Neutrophil (primary cell): ENCODE results near the gene MPP1.
A peak's percentile ranks its signal among the peaks of the same experiment; 100 is the strongest.

Source experiments
- H3K27ac ChIP-seq: fragments of 200-600 bp; sonication (generic); 2 replicates; pipeline ENCODE4 v1.5.1; 2016; ENCODE audit warnings: mild to moderate bottlenecking, moderate library complexity
- H3K27me3 ChIP-seq: fragments of 200-600 bp; sonication (generic); 2 replicates; pipeline ENCODE4 v1.6.0; 2016; ENCODE audit warnings: mild to moderate bottlenecking
- H3K36me3 ChIP-seq: fragments of 200-600 bp; sonication (generic); 2 replicates; pipeline ENCODE4 v1.5.1; 2017
- H3K4me1 ChIP-seq, 2 experiments: fragments of 200-600 bp in 1 of 2; sonication (generic) in 1 of 2; 1 replicate in 1 of 2; 2 replicates in 1 of 2; pipeline versions ENCODE4 v1.5.1 to v1.6.1; 2013 to 2016; ENCODE audit warnings: low read depth in 1 of 2, low read length in 1 of 2, mild to moderate bottlenecking in 1 of 2, moderate library complexity in 1 of 2; ENCODE audit not compliant: control insufficient read depth in 1 of 2, insufficient read depth in 1 of 2
- H3K4me3 ChIP-seq, 2 experiments: fragments of 200-600 bp in 1 of 2; sonication (generic) in 1 of 2; 1 replicate in 1 of 2; 2 replicates in 1 of 2; pipeline ENCODE4 v1.5.1; 2013 to 2016; ENCODE audit warnings: low read depth in 1 of 2, low read length in 1 of 2, mild to moderate bottlenecking in 1 of 2, moderate library complexity in 1 of 2
- H3K9me3 ChIP-seq: fragments of 200-600 bp; sonication (generic); 2 replicates; pipeline ENCODE4 v1.5.1; 2016
- TF ChIP-seq, protein P1 (sequence below): fragments of 200-600 bp; sonication (generic); IDR thresholded peaks from 2 replicates; pipeline ENCODE4 v1.5.1; 2016; ENCODE audit warnings: antibody characterized with exemption

The MPP1 gene

DNA sequence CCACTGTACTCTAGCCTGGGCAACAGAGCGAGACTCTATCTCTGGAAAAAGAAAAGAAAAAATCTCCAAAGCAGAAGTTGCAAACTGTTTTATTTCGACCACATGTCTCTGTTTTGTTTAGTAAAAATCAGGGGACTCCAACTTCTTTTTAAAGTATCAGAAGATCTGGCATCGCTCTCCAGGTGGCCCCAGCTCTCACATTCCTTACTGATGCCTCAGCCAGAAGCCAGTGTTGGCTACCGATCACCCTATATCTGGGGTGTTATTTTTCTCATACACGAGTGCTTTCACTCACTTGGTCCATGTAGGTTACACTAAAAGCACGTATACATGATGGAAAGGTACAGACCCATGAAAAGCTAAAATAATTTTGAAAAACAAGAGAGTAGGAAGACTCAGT, 8.3 kb downstream of the MPP1 start:
- Histone ChIP-seq H3K36me3 (no peaks in the 10 kb centered on the region), H3K27me3 (no peaks in the 10 kb centered on the region), H3K4me1 (peaks cover 60 to 72% of the 10 kb centered on the region in 2 experiments), H3K27ac (peak overlapping the region; percentile 97), H3K4me3 (no peak overlapping the region), H3K9me3 (no peaks in the 10 kb centered on the region)
- TF ChIP-seq, protein P1, sequence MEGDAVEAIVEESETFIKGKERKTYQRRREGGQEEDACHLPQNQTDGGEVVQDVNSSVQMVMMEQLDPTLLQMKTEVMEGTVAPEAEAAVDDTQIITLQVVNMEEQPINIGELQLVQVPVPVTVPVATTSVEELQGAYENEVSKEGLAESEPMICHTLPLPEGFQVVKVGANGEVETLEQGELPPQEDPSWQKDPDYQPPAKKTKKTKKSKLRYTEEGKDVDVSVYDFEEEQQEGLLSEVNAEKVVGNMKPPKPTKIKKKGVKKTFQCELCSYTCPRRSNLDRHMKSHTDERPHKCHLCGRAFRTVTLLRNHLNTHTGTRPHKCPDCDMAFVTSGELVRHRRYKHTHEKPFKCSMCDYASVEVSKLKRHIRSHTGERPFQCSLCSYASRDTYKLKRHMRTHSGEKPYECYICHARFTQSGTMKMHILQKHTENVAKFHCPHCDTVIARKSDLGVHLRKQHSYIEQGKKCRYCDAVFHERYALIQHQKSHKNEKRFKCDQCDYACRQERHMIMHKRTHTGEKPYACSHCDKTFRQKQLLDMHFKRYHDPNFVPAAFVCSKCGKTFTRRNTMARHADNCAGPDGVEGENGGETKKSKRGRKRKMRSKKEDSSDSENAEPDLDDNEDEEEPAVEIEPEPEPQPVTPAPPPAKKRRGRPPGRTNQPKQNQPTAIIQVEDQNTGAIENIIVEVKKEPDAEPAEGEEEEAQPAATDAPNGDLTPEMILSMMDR, result no peak

DNA sequence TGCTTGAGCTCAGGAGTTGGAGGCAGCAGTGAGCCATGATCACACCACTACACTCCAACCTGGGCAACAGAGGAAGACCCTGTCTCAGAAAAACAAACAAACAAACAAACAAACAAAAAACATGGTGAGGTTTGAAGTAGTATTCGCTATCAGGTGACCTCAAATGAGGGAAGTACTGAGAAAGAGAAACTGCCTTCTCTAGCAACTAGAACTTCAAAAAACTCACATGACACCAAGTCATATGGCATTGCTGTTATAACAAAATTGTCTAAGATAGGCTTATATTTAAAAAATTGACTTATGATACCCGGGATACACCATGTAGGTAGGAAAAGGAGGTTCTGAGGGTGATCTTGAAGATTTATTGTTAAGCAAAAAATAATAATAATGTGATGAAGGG, 10.3 kb downstream of the MPP1 start:
- TF ChIP-seq, protein P1, result no peak
- H3K27me3 ChIP-seq, result no peaks in the 10 kb centered on the region
- H3K9me3 ChIP-seq, result no peaks in the 10 kb centered on the region
- no peaks in the 10 kb centered on the region for H3K36me3 ChIP-seq
- peak overlapping the region; percentile 92 for H3K27ac ChIP-seq
- no peak overlapping the region for H3K4me3 ChIP-seq
- peaks cover 42 to 52% of the 10 kb centered on the region in 2 experiments for H3K4me1 ChIP-seq

DNA sequence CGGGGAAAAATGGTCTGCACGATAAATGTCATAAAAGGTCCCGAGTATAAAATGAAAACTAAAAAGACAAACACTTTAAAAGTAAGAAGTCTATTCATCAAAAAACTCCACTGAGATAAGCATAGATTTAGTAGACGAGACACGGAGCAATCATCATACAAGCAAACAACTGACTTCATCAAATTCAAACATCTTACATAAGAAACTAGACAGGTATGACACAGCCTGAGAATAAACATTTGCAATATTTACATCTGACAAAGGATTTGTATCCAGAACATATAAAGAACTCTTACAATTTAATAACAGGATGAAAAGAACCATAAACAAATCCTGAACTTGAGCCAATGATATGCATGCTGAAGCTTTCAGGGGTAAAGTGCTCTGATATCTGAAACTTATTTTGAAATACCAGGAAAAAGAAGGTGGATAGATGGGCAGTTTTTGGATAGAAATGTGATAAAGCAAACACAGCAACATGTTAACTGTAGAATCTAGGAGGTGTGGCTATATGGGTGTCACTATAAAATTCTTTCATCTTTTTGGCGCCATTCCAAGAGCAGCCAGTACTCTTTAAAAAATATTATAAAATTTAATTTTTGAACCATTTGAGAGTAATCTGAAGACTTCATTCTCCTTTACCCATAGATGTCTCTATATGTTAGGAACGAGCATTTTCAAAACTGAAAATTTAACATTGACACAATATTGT, 12.0 kb downstream of the MPP1 start:
- Histone ChIP-seq H3K4me3 (no peak overlapping the region), H3K27me3 (no peaks in the 10 kb centered on the region)
- TF ChIP-seq, protein P1, result no peak

DNA sequence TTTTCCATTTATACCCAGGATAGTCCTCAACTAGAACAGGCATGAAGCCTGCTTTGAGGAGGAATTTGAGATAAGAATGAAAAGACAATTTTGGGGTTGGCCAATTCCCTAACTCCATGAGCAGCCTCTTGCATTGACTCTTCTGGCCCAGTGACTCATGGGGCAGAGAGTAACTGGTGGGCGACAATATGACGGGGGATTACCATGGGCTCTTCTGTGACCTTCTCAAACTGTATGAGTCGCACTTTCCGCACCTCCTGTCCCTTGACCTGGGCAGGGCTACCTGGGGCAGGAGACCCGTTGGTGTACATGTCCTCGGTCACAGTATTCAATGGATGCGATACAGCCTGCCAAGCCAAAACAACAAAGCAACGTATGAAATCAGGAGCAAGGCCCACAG, 13.3 kb downstream of the MPP1 start:
- TF ChIP-seq, protein P1, result no peak
- Histone ChIP-seq H3K36me3 (peaks cover 12% of the 10 kb centered on the region), H3K9me3 (no peaks in the 10 kb centered on the region), H3K4me1 (peaks cover 17 to 22% of the 10 kb centered on the region in 2 experiments), H3K27ac (no peak overlapping the region), H3K27me3 (no peaks in the 10 kb centered on the region), H3K4me3 (no peak overlapping the region)

More for the DNA sequence above, 12.0 kb downstream of the MPP1 start:
- peaks cover 12% of the 10 kb centered on the region for H3K36me3 ChIP-seq
- H3K27ac ChIP-seq, result no peak overlapping the region
- H3K9me3 ChIP-seq, result no peaks in the 10 kb centered on the region
- H3K4me1 ChIP-seq, result peaks cover 24 to 35% of the 10 kb centered on the region in 2 experiments

DNA sequence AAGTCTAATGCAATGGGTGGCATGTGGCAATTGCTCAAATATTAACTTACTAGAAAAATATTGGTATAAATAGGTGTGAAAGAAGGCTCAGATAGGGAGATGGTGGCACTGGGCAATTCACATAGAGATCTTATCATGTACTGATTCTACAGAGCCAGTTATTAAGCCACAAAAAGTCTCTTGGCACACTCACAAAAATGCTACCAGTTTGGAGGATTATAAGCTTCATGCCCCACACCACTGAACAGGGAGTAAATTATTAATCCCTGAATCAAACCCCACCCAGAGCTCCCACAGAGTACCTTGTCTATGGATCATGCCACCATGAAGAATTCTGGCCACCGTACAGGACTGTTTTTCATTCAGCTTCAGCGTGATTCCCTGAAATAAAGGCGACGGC, 13.8 kb downstream of the MPP1 start:
- TF ChIP-seq, protein P1, result no peak

More for the DNA sequence above, 13.8 kb downstream of the MPP1 start:
- H3K27me3 ChIP-seq, result no peaks in the 10 kb centered on the region
- peaks cover 17 to 18% of the 10 kb centered on the region in 2 experiments for H3K4me1 ChIP-seq
- peaks cover 12% of the 10 kb centered on the region for H3K36me3 ChIP-seq
- H3K27ac ChIP-seq, result no peak overlapping the region
- no peak overlapping the region for H3K4me3 ChIP-seq
- H3K9me3 ChIP-seq, result no peaks in the 10 kb centered on the region
